A204.1 (cell line): ENCODE results near the gene ATXN10.

ENCODE experiments used
- FAIRE-seq: peaks from 2 replicates; lab custom pipeline; 2012; peaks lifted over from hg19 to GRCh38; lab: Jason Lieb, UNC

The ATXN10 gene

GRCh38 chr22:45831394-45831793 is 159.8 kb downstream of the ATXN10 start:
- no peak for FAIRE-seq

- FAIRE-seq, result no peak
These were observed 160.5 kb downstream of the ATXN10 start for GRCh38 chr22:45832180-45832579.

GRCh38 chr22:45832959-45833580 is 161.4 kb downstream of the ATXN10 start:
- no peak for FAIRE-seq

GRCh38 chr22:45833613-45834012 is 162.0 kb downstream of the ATXN10 start:
- no peak for FAIRE-seq

- FAIRE-seq, result no peak
These were observed 162.6 kb downstream of the ATXN10 start for GRCh38 chr22:45834241-45834640.

GRCh38 chr22:45834795-45835194 is 163.2 kb downstream of the ATXN10 start:
- no peak for FAIRE-seq

GRCh38 chr22:45836418-45837169 is 165.0 kb downstream of the ATXN10 start:
- no peak for FAIRE-seq

GRCh38 chr22:45837508-45837907 is 165.9 kb downstream of the ATXN10 start:
- no peak for FAIRE-seq

GRCh38 chr22:45838305-45838887 is 166.8 kb downstream of the ATXN10 start:
- no peak for FAIRE-seq

- no peak for FAIRE-seq
These were observed 168.8 kb downstream of the ATXN10 start for GRCh38 chr22:45840483-45840882.

GRCh38 chr22:45842291-45842991 is 170.8 kb downstream of the ATXN10 start:
- no peak for FAIRE-seq

GRCh38 chr22:45843031-45843430 is 171.4 kb downstream of the ATXN10 start:
- FAIRE-seq, result no peak

GRCh38 chr22:45843986-45844385 is 172.4 kb downstream of the ATXN10 start:
- FAIRE-seq, result no peak

GRCh38 chr22:45845076-45845487 is 173.4 kb downstream of the ATXN10 start:
- FAIRE-seq, result no peak

- FAIRE-seq, result no peak
These were observed 175.3 kb downstream of the ATXN10 start for GRCh38 chr22:45846952-45847351.

GRCh38 chr22:45848904-45849303 is 177.3 kb downstream of the ATXN10 start:
- FAIRE-seq, result no peak

GRCh38 chr22:45852826-45853225 is 181.2 kb downstream of the ATXN10 start:
- FAIRE-seq, result no peak

GRCh38 chr22:45855961-45856360 is 184.3 kb downstream of the ATXN10 start:
- FAIRE-seq, result no peak

GRCh38 chr22:45857519-45857918 is 185.9 kb downstream of the ATXN10 start:
- no peak for FAIRE-seq

- no peak for FAIRE-seq
These were observed 187.9 kb downstream of the ATXN10 start for GRCh38 chr22:45859231-45860161.

GRCh38 chr22:45860201-45860600 is 188.6 kb downstream of the ATXN10 start:
- no peak for FAIRE-seq

GRCh38 chr22:45861259-45861658 is 189.6 kb downstream of the ATXN10 start:
- no peak for FAIRE-seq
